Head of caudate nucleus (tissue), 42 donors: ENCODE results near the gene DCDC1.
A peak's percentile ranks its signal among the peaks of the same experiment; 100 is the strongest.

Experiments used
- DNase-seq, 42 donors: peaks; one replicate each; pipeline versions ENCODE4 v3.0.0 to v3.0.0-alpha.2; 2020 to 2021; ENCODE audit warnings: mixed read lengths in 7 of 42
- intact Hi-C: fragments of 100-400 bp; cut with DNase I; formaldehyde crosslinking; loops from one replicate; pipeline ENCODE4 v1.15.0; 2022

DCDC1 gene

GRCh38 chr11:31240340-31240904 lies 129.1 kb downstream of the DCDC1 start:
- peak in 21 of 42 donors; percentile 4 to 66 (median 22) for DNase-seq
- intact Hi-C loops: no loop called here

GRCh38 chr11:31237819-31238760 lies 131.4 kb downstream of the DCDC1 start:
- peak in 1 of 42 donors; percentile 6 for DNase-seq

GRCh38 chr11:31236143-31236542 lies 133.4 kb downstream of the DCDC1 start:
- intact Hi-C loops: no loop called here
- DNase-seq: no peak

More at GRCh38 chr11:31237819-31238760, 131.4 kb downstream of the DCDC1 start:
- intact Hi-C loops: no loop called here

- intact Hi-C loops: no loop called here
- DNase-seq: no peak
Observed at GRCh38 chr11:31233425-31233824, 136.1 kb downstream of the DCDC1 start.

- no peak for DNase-seq
- intact Hi-C loops: no loop called here
Observed at GRCh38 chr11:31231601-31232000, 137.9 kb downstream of the DCDC1 start.

GRCh38 chr11:31218847-31219246 lies 150.7 kb downstream of the DCDC1 start:
- intact Hi-C loops: no loop called here
- DNase-seq: no peak

- DNase-seq: no peak
- intact Hi-C loops: no loop called here
Observed at GRCh38 chr11:31214372-31214771, 155.2 kb downstream of the DCDC1 start.

- intact Hi-C loops: no loop called here
- DNase-seq: peak in 1 of 42 donors; percentile 8
Observed at GRCh38 chr11:31199378-31199777, 170.2 kb downstream of the DCDC1 start.

GRCh38 chr11:31173926-31174680 lies 195.4 kb downstream of the DCDC1 start:
- no peak for DNase-seq

GRCh38 chr11:31160504-31161422 lies 208.8 kb downstream of the DCDC1 start:
- intact Hi-C loops: no loop called here
- DNase-seq: no peak

More at GRCh38 chr11:31173926-31174680, 195.4 kb downstream of the DCDC1 start:
- intact Hi-C loops: no loop called here

GRCh38 chr11:31150841-31151240 lies 218.7 kb downstream of the DCDC1 start:
- no peak for DNase-seq
- intact Hi-C loops: no loop called here

GRCh38 chr11:31150011-31150410 lies 219.5 kb downstream of the DCDC1 start:
- intact Hi-C loops: no loop called here
- DNase-seq: no peak

- DNase-seq: peak in 3 of 42 donors; percentile 17 to 38 (median 24)
- intact Hi-C loops: no loop called here
Observed at GRCh38 chr11:31141789-31142188, 227.8 kb downstream of the DCDC1 start.

GRCh38 chr11:31139479-31139878 lies 230.1 kb downstream of the DCDC1 start:
- DNase-seq: no peak
- intact Hi-C loops: no loop called here

GRCh38 chr11:31132531-31133421 lies 236.8 kb downstream of the DCDC1 start:
- intact Hi-C loops: no loop called here

GRCh38 chr11:31131760-31132159 lies 237.8 kb downstream of the DCDC1 start:
- no peak for DNase-seq
- intact Hi-C loops: no loop called here

More at GRCh38 chr11:31132531-31133421, 236.8 kb downstream of the DCDC1 start:
- peak in 28 of 42 donors; percentile 4 to 80 (median 34) for DNase-seq

GRCh38 chr11:31127290-31127689 lies 242.2 kb downstream of the DCDC1 start:
- no peak for DNase-seq
- intact Hi-C loops: no loop called here

GRCh38 chr11:31120428-31120827 lies 249.1 kb downstream of the DCDC1 start:
- intact Hi-C loops: no loop called here

More at GRCh38 chr11:31120428-31120827, 249.1 kb downstream of the DCDC1 start:
- no peak for DNase-seq
